Measurements from ENCODE around the gene ANKS3. TPM values are rescaled to one million over a fixed set of nuclear protein-coding genes. Genes with fewer than 3 reads are reported as not detected.

ANKS3 gene
- total and polyA plus RNA-seq, 8 donors = 11.6 to 183 (median 25.9) TPM

- Histone ChIP-seq H3K9me3 (no peaks in the 10 kb centered on the region), H3K27me3 (no peaks in the 10 kb centered on the region), H3K4me3 (no peak overlapping the region), H3K4me1 (peaks cover 0 to 3% (median under 1%) of the 10 kb centered on the region in 4 donors), H3K36me3 (peaks cover 35 to 93% (median 89%) of the 10 kb centered on the region in 4 donors), H3K27ac (no peak overlapping the region)
- WGBS, 5 donors = 92 to 96% (median 96%) methylated on average over 16 to 44 of the region's 44 CpGs
- intact Hi-C loops (cut with DNase I; ENCODE audit: low total_unique reads) = no loop called here
- DNase-seq = no peak
- TF ChIP-seq POLR2AphosphoS5 (IDR thresholded peaks at IDR 0.05) = no peak
These were observed 18.5 kb upstream of the ANKS3 start for GRCh38 chr16:4752351-4753100.

DNA sequence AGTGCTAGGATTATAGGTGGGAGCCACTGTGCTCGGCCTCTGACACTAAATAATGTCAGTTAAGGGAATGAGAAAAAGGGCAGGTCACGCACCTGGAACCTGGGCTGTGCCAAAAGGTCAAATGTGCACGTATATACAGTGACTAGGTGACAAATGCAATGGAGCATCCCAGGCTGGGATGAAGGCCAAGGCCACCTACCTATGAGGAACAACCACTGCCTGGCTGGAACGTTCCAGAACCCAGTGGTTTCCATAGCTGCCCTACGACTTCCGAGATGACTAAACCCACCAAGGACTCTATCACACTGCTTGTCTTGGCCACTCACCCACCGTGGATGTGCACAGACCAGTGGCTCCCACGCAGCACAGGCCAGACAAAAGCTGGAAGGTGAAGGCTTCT lies 16.8 kb upstream of the ANKS3 start:
- Histone ChIP-seq H3K27me3 (no peaks in the 10 kb centered on the region), H3K27ac (no peak overlapping the region), H3K9me3 (no peaks in the 10 kb centered on the region), H3K36me3 (peaks cover 35 to 77% (median 73%) of the 10 kb centered on the region in 4 donors), H3K4me3 (no peak overlapping the region), H3K4me1 (peaks cover 12 to 17% (median 16%) of the 10 kb centered on the region in 4 donors)
- 81 to 89% (median 86%) methylated on average over 8 of the region's 8 CpGs for WGBS, 5 donors
- TF ChIP-seq EP300 (IDR thresholded peaks at IDR 0.05) (no peak), POLR2AphosphoS5 (IDR thresholded peaks at IDR 0.05) (no peak), POLR2A (IDR thresholded peaks at IDR 0.05) (no peak), CTCF (IDR thresholded peaks at IDR 0.05) (no peak)
- DNase-seq = no peak
- intact Hi-C loops (cut with DNase I; ENCODE audit: low total_unique reads) = no loop called here

- Histone ChIP-seq H3K4me1 (peaks cover 12 to 17% (median 16%) of the 10 kb centered on the region in 4 donors), H3K9me3 (no peaks in the 10 kb centered on the region), H3K27ac (no peak overlapping the region), H3K36me3 (peaks cover 32 to 66% (median 62%) of the 10 kb centered on the region in 4 donors), H3K4me3 (no peak overlapping the region), H3K27me3 (no peaks in the 10 kb centered on the region)
- DNase-seq = no peak
- 88 to 94% (median 91%) methylated on average over 5 to 10 of the region's 10 CpGs for WGBS, 5 donors
- intact Hi-C loops (cut with DNase I; ENCODE audit: low total_unique reads) = no loop called here
- no peak for TF ChIP-seq POLR2A (IDR thresholded peaks at IDR 0.05)
- TF ChIP-seq CTCF (IDR thresholded peaks at IDR 0.05) = no peak
These were observed 15.7 kb upstream of the ANKS3 start for GRCh38 chr16:4749700-4750257.

GRCh38 chr16:4748682-4749411 lies 14.8 kb upstream of the ANKS3 start:
- no peak overlapping the region for H3K4me3 ChIP-seq
- no peaks in the 10 kb centered on the region for H3K27me3 ChIP-seq
- TF ChIP-seq EP300 (IDR thresholded peaks at IDR 0.05) (no peak), POLR2AphosphoS5 (IDR thresholded peaks at IDR 0.05) (no peak), CTCF (IDR thresholded peaks at IDR 0.05) (no peak), POLR2A (IDR thresholded peaks at IDR 0.05) (no peak)
- H3K27ac ChIP-seq = no peak overlapping the region
- DNase-seq = no peak
- peaks cover 28 to 57% (median 52%) of the 10 kb centered on the region in 4 donors for H3K36me3 ChIP-seq
- peaks cover 12 to 17% (median 16%) of the 10 kb centered on the region in 4 donors for H3K4me1 ChIP-seq
- H3K9me3 ChIP-seq = no peaks in the 10 kb centered on the region
- intact Hi-C loops (cut with DNase I; ENCODE audit: low total_unique reads) = no loop called here
- 88 to 95% (median 94%) methylated on average over 10 to 16 of the region's 16 CpGs for WGBS, 5 donors
